ENCODE results near the gene MMP2. TPM values are rescaled to one million over a fixed set of nuclear protein-coding genes. Genes with fewer than 3 reads are reported as not detected.
A peak's percentile ranks its signal among the peaks of the same experiment; 100 is the strongest.

MMP2 gene
- total and polyA plus RNA-seq, 2 donors (not counting 1 experiment from before 2014, with no cell fraction given), result 760 to 1,311 TPM

GRCh38 chr16:55487048-55487803 lies 8.2 kb downstream of the MMP2 start:
- Histone ChIP-seq H3K27me3 (ENCODE audit: control insufficient read depth, insufficient read depth, low read length) (no peaks in the 10 kb centered on the region), H3K4me1 (ENCODE audit: control insufficient read depth, extremely low read depth, insufficient read depth, low read length) (peaks cover 26% of the 10 kb centered on the region), H3K79me2 (ENCODE audit: control insufficient read depth, insufficient read depth, low read length) (peaks cover 25% of the 10 kb centered on the region), H3K27ac (ENCODE audit: insufficient read depth, low read length) (peak overlapping the region; percentile 95), H3K9me3 (ENCODE audit: control insufficient read depth, insufficient read depth, low read depth, low read length) (no peaks in the 10 kb centered on the region), H3K4me2 (ENCODE audit: extremely low read depth, insufficient read depth, low read length) (peak overlapping the region; percentile 61), H3K9ac (ENCODE audit: insufficient read depth, low read length) (peak overlapping the region; percentile 55), H4K20me1 (ENCODE audit: control insufficient read depth, extremely low read depth, insufficient read depth, low read length) (no peaks in the 10 kb centered on the region), H3K4me3 (replicated peaks in 1 of 4; ENCODE audit: control extremely low read depth in 1 of 4, insufficient read depth in 1 of 4, low read depth in 3 of 4, low read length in 4 of 4) (peak overlapping the region in 1 of 4 experiments; percentile 21), H3K36me3 (ENCODE audit: control insufficient read depth, insufficient read depth, low read length) (peaks cover 61% of the 10 kb centered on the region), H2AFZ (ENCODE audit: low read length) (no peak overlapping the region)
- TF ChIP-seq, protein P1, sequence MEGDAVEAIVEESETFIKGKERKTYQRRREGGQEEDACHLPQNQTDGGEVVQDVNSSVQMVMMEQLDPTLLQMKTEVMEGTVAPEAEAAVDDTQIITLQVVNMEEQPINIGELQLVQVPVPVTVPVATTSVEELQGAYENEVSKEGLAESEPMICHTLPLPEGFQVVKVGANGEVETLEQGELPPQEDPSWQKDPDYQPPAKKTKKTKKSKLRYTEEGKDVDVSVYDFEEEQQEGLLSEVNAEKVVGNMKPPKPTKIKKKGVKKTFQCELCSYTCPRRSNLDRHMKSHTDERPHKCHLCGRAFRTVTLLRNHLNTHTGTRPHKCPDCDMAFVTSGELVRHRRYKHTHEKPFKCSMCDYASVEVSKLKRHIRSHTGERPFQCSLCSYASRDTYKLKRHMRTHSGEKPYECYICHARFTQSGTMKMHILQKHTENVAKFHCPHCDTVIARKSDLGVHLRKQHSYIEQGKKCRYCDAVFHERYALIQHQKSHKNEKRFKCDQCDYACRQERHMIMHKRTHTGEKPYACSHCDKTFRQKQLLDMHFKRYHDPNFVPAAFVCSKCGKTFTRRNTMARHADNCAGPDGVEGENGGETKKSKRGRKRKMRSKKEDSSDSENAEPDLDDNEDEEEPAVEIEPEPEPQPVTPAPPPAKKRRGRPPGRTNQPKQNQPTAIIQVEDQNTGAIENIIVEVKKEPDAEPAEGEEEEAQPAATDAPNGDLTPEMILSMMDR (conservative IDR thresholded peaks at IDR 0.05 in 1 of 2, IDR thresholded peaks at IDR 0.05 in 1 of 2; ENCODE audit: low read depth in 1 of 2, low read length in 2 of 2), result no peak
- TF ChIP-seq EZH2 (IDR thresholded peaks at IDR 0.05; ENCODE audit: low read length, missing control alignments), result no peak
- peak; percentile 96 to 97 for DNase-seq (ENCODE audit: low read depth in 2 of 2)

GRCh38 chr16:55488306-55488705 lies 9.3 kb downstream of the MMP2 start:
- Histone ChIP-seq H3K9me3 (ENCODE audit: control insufficient read depth, insufficient read depth, low read depth, low read length) (no peaks in the 10 kb centered on the region), H3K4me2 (ENCODE audit: extremely low read depth, insufficient read depth, low read length) (no peak overlapping the region), H3K36me3 (ENCODE audit: control insufficient read depth, insufficient read depth, low read length) (peaks cover 58% of the 10 kb centered on the region), H2AFZ (ENCODE audit: low read length) (no peak overlapping the region), H3K9ac (ENCODE audit: insufficient read depth, low read length) (no peak overlapping the region), H3K79me2 (ENCODE audit: control insufficient read depth, insufficient read depth, low read length) (peaks cover 17% of the 10 kb centered on the region), H3K4me1 (ENCODE audit: control insufficient read depth, extremely low read depth, insufficient read depth, low read length) (peaks cover 22% of the 10 kb centered on the region), H3K27ac (ENCODE audit: insufficient read depth, low read length) (peak overlapping the region; percentile 95), H4K20me1 (ENCODE audit: control insufficient read depth, extremely low read depth, insufficient read depth, low read length) (no peaks in the 10 kb centered on the region), H3K4me3 (replicated peaks in 1 of 4; ENCODE audit: control extremely low read depth in 1 of 4, insufficient read depth in 1 of 4, low read depth in 3 of 4, low read length in 4 of 4) (no peak overlapping the region), H3K27me3 (ENCODE audit: control insufficient read depth, insufficient read depth, low read length) (no peaks in the 10 kb centered on the region)
- DNase-seq (ENCODE audit: low read depth in 2 of 2), result no peak
- TF ChIP-seq, protein P1 (conservative IDR thresholded peaks at IDR 0.05 in 1 of 2, IDR thresholded peaks at IDR 0.05 in 1 of 2; ENCODE audit: low read depth in 1 of 2, low read length in 2 of 2), result no peak
- TF ChIP-seq EZH2 (IDR thresholded peaks at IDR 0.05; ENCODE audit: low read length, missing control alignments), result no peak

DNA sequence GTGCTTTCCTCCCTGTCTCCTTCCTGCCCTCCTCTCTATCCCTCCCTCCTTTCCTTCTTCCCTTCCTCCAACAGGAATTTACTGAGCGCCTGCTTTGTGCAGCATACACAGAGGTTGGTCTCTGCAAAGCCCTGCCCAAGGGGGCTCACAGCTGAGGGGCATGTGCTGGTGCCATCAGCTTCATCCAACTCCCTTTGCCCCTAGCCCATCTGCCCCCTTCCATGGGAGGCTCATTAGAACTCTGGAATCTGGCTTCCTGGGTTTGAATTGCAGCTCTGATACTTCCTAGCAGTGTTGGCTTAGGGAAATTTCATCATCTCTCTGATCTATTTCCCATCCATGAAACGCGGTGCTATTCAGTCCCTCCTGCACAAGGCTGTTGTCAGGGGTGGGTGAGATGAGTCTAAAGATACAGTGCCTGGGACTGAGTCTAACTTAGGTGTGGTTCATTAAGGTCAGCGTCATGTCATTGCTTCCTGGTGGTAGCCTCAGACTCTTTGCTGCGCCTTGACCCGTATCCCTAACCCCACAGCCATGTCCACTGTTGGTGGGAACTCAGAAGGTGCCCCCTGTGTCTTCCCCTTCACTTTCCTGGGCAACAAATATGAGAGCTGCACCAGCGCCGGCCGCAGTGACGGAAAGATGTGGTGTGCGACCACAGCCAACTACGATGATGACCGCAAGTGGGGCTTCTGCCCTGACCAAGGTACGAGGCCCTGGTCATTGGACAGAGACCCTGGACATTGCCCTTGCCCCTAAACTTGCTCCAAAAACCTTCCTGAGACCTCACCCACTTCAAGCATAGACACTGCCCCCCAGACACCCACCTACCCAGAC lies 10.3 kb downstream of the MMP2 start:
- H3K36me3 ChIP-seq (ENCODE audit: control insufficient read depth, insufficient read depth, low read length), result peaks cover 56% of the 10 kb centered on the region
- H2AFZ ChIP-seq (ENCODE audit: low read length), result no peak overlapping the region
- DNase-seq (ENCODE audit: low read depth in 2 of 2), result no peak
- H4K20me1 ChIP-seq (ENCODE audit: control insufficient read depth, extremely low read depth, insufficient read depth, low read length), result no peaks in the 10 kb centered on the region
- H3K27ac ChIP-seq (ENCODE audit: insufficient read depth, low read length), result no peak overlapping the region
- no peak for TF ChIP-seq EZH2 (IDR thresholded peaks at IDR 0.05; ENCODE audit: low read length, missing control alignments)
- TF ChIP-seq, protein P1 (conservative IDR thresholded peaks at IDR 0.05 in 1 of 2, IDR thresholded peaks at IDR 0.05 in 1 of 2; ENCODE audit: low read depth in 1 of 2, low read length in 2 of 2), result no peak
- H3K4me3 ChIP-seq (replicated peaks in 1 of 4; ENCODE audit: control extremely low read depth in 1 of 4, insufficient read depth in 1 of 4, low read depth in 3 of 4, low read length in 4 of 4), result no peak overlapping the region
- H3K79me2 ChIP-seq (ENCODE audit: control insufficient read depth, insufficient read depth, low read length), result peaks cover 11% of the 10 kb centered on the region
- no peaks in the 10 kb centered on the region for H3K9me3 ChIP-seq (ENCODE audit: control insufficient read depth, insufficient read depth, low read depth, low read length)
- no peak overlapping the region for H3K4me2 ChIP-seq (ENCODE audit: extremely low read depth, insufficient read depth, low read length)
- no peak overlapping the region for H3K9ac ChIP-seq (ENCODE audit: insufficient read depth, low read length)
- peaks cover 23% of the 10 kb centered on the region for H3K4me1 ChIP-seq (ENCODE audit: control insufficient read depth, extremely low read depth, insufficient read depth, low read length)
- no peaks in the 10 kb centered on the region for H3K27me3 ChIP-seq (ENCODE audit: control insufficient read depth, insufficient read depth, low read length)

All from fibroblast of lung (primary cell).